ENCODE results near the gene RAB11FIP4.
A peak's percentile ranks its signal among the peaks of the same experiment; 100 is the strongest.

Gene RAB11FIP4

GRCh38 chr17:31488264-31488981, 96.9 kb downstream of the RAB11FIP4 start:
- no peak for DNase-seq

DNA sequence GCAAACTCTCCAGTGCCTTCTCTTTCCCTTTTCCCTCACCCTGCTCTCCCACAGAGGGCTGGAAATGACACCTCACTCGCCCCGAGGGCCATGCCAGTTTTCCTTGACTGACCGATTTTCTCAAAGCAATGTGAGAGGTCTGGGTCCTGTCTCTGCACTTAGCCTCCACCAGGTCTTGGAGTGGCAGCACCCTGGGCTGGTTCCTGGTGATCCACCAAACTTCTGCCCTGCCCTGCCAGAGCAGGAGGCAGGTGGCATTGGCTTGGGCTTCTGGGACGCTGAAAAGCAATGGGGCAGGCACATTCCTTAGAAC, 97.5 kb downstream of the RAB11FIP4 start:
- no peak for DNase-seq

- no peak for DNase-seq
Measured at GRCh38 chr17:31489295-31490018, 98.0 kb downstream of the RAB11FIP4 start.

GRCh38 chr17:31490019-31490650, 98.7 kb downstream of the RAB11FIP4 start:
- DNase-seq, result no peak

- no peak for DNase-seq
Measured at GRCh38 chr17:31490671-31491375, 99.3 kb downstream of the RAB11FIP4 start.

- no peak for DNase-seq
Measured at GRCh38 chr17:31491376-31492131, 100.1 kb downstream of the RAB11FIP4 start.

- DNase-seq, result no peak
Measured at GRCh38 chr17:31492206-31492605, 100.7 kb downstream of the RAB11FIP4 start.

GRCh38 chr17:31492880-31493655, 101.6 kb downstream of the RAB11FIP4 start:
- peak; percentile 44 for DNase-seq

GRCh38 chr17:31493656-31494155, 102.2 kb downstream of the RAB11FIP4 start:
- DNase-seq, result no peak

- peak; percentile 44 for DNase-seq
Measured at GRCh38 chr17:31494259-31495021, 103.0 kb downstream of the RAB11FIP4 start.

DNA sequence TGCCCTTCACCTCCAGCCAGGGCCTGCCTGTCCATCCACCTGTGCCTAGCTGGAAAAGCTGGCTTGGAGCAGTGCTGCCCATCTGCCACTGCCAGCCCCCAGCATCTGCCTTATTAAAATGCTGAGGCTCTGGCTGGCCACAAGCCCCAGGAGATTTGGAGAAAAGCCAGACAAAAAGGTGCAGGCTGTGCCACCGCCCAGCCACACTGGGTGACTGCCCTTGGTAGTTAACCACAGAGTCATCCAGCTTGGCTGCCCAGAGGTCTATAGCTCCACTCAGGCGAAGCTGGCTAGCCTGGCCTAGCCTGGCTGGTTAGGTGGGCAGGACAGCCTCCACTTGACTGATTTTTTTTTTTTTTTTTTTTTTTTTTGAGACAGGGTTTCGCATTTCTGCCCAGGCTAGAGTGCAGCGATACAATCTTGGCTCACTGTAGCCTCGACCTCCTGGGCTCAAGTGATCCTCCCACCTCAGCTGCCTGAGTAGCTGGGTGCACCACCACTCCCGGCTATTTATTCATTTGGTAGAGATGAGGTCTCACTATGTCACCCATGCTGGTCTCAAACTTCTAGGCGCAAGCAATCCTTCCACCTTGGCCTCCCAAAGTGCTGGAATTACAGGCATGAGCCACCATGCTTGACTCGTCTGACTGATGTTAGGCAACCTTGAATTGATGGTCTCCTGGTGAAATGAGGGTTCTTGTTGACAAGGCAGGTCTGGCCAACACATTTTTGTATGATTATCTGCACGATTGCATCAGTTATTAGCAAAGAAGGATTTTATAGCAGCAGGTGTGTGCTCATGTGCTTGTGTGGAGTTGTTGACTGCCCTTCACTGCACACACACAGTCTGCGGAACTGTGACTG, 103.8 kb downstream of the RAB11FIP4 start:
- no peak for DNase-seq

- DNase-seq, result no peak
Measured at GRCh38 chr17:31496097-31496496, 104.6 kb downstream of the RAB11FIP4 start.

- DNase-seq, result no peak
Measured at GRCh38 chr17:31496601-31497000, 105.1 kb downstream of the RAB11FIP4 start.

GRCh38 chr17:31497431-31497830, 106.0 kb downstream of the RAB11FIP4 start:
- DNase-seq, result no peak

GRCh38 chr17:31497994-31498826, 106.7 kb downstream of the RAB11FIP4 start:
- DNase-seq, result no peak

DNA sequence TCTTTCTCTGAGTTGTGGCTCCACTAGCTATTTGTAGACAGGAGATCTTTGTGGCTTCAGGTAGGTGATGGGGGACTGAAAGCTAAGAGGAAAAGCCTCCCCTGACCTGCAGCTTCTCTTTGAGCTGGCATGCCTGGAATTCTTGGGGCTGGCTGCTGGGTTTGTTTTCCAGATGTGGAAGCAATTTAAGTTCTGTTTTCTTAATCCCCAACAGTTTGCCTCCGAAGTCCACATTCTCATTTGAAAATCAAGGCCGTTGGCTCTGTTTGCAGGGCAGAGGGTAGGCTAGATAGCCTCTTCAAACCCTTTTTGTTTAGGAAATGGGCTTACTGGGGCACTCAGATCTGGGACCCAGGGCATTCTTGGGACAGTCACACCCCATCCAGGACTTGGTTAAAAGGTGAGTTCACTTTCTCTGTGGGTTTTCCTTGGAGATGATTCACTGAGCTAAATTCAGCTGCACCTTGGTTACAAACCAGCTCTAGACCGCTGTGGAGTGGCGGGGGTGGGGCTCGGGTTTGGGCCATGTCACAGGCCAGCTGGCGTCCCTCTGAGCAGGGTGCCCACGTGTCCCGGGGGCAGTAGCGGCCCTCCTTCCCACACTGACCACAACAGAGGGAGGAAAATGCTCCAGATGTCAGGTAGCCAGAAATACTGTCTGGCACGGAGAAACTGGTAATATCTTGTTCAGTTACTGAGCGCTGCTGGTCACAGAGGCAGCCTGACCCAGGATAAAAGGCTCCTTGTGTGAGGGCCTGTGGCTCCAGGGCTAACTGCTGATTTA, 108.5 kb downstream of the RAB11FIP4 start:
- DNase-seq, result no peak

GRCh38 chr17:31506517-31506916, 115.0 kb downstream of the RAB11FIP4 start:
- no peak for DNase-seq

Data from T-helper 9 cell (primary cell).